SK-N-SH (cell line): ENCODE data around the gene XIRP2. TPM values are rescaled to one million over a fixed set of nuclear protein-coding genes. Genes with fewer than 3 reads are reported as not detected.

Source experiments
- CTCF ChIA-PET: fragments of 300-600, 350-600 bp; formaldehyde crosslinking; extraction: SDS; loops from one replicate; lab custom pipeline; 2021; lab: Yijun Ruan, JAX
- POLR2A ChIA-PET: fragments of 350-600 bp; sonication (Branson Sonifier 250); formaldehyde crosslinking; extraction: SDS; loops from one replicate; lab custom pipeline; 2020; ENCODE audit warnings: antibody characterized with exemption, inconsistent platforms; lab: Yijun Ruan, JAX
- DNase-seq: peaks from one replicate; pipeline ENCODE4 v3.0.0; 2012
- H2AFZ ChIP-seq: fragments of 200-600 bp; sonication (generic); 2 replicates; pipeline ENCODE4 v1.8.1; 2016; ENCODE audit warnings: antibody characterized with exemption, mild to moderate bottlenecking, low read depth
- H3F3A ChIP-seq: fragments of 200-600 bp; sonication (generic); replicated peaks from 2 replicates; pipeline ENCODE3; 2016; ENCODE audit warnings: antibody characterized with exemption, mild to moderate bottlenecking; ENCODE audit not compliant: insufficient read depth
- H3K27ac ChIP-seq, 2 experiments: fragments of 200-500 bp in 1 of 2; fragments of 200-600 bp in 1 of 2; sonication (Bioruptor generic) in 1 of 2; sonication (generic), shearing (Covaris generic) in 1 of 2; 2 replicates each; pipeline versions ENCODE4 v1.5.1 to v1.6.1; 2014 to 2016; ENCODE audit warnings: low read depth in 2 of 2, inconsistent platforms in 1 of 2, low read length in 1 of 2, mild to moderate bottlenecking in 1 of 2, mixed read lengths in 1 of 2
- H3K27me3 ChIP-seq: fragments of 200-600 bp; sonication (generic), shearing (Covaris generic); 2 replicates; pipeline ENCODE4 v1.6.1; 2016; ENCODE audit warnings: mixed run types; ENCODE audit not compliant: insufficient read depth
- H3K36me3 ChIP-seq, 2 experiments: fragments of 200-500 bp in 1 of 2; fragments of 200-600 bp in 1 of 2; sonication (Bioruptor generic) in 1 of 2; sonication (generic) in 1 of 2; replicated peaks in 1 of 2; 2 replicates each; pipeline versions ENCODE3 to v1.5.1; 2014 to 2016; ENCODE audit warnings: low read length in 1 of 2, mild to moderate bottlenecking in 1 of 2; ENCODE audit not compliant: insufficient read depth in 2 of 2, control insufficient read depth in 1 of 2
- H3K4me1 ChIP-seq, 2 experiments: fragments of 200-500 bp in 1 of 2; fragments of 200-600 bp in 1 of 2; sonication (Bioruptor generic) in 1 of 2; sonication (generic), shearing (Covaris generic) in 1 of 2; 2 replicates each; pipeline versions ENCODE4 v1.5.1 to v1.6.1; 2014 to 2016; ENCODE audit warnings: low read depth in 1 of 2, low read length in 1 of 2, mixed run types in 1 of 2; ENCODE audit not compliant: insufficient read depth in 2 of 2, control insufficient read depth in 1 of 2
- H3K4me2 ChIP-seq: fragments of 200-600 bp; sonication (generic), shearing (Covaris generic); 2 replicates; pipeline ENCODE4 v1.6.1; 2017; ENCODE audit warnings: mixed run types
- H3K4me3 ChIP-seq, 2 experiments: fragments of 200-500 bp in 1 of 2; fragments of 200-600 bp in 1 of 2; sonication (Bioruptor generic) in 1 of 2; sonication (generic), shearing (Covaris generic) in 1 of 2; 2 replicates each; pipeline versions ENCODE4 v1.5.1 to v1.8.1; 2014 to 2016; ENCODE audit warnings: low read depth in 2 of 2, inconsistent platforms in 1 of 2, low read length in 1 of 2, mild to moderate bottlenecking in 1 of 2, mixed read lengths in 1 of 2, moderate library complexity in 1 of 2
- H3K79me2 ChIP-seq: fragments of 200-600 bp; sonication (generic); 2 replicates; pipeline ENCODE4 v1.8.1; 2017; ENCODE audit warnings: mild to moderate bottlenecking; ENCODE audit not compliant: insufficient read depth
- H3K9ac ChIP-seq: fragments of 200-600 bp; sonication (generic); 2 replicates; pipeline ENCODE4 v1.6.1; 2017; ENCODE audit warnings: mixed run types
- H3K9me2 ChIP-seq: fragments of 200-600 bp; sonication (generic); 2 replicates; pipeline ENCODE4 v1.6.1; 2017; ENCODE audit warnings: mixed run types
- H3K9me3 ChIP-seq: fragments of 200-600 bp; sonication (generic); 2 replicates; pipeline ENCODE4 v1.6.1; 2017; ENCODE audit warnings: mixed run types, mild to moderate bottlenecking, moderate library complexity
- H4K20me1 ChIP-seq: fragments of 200-600 bp; sonication (generic); 2 replicates; pipeline ENCODE4 v1.6.1; 2017; ENCODE audit warnings: mild to moderate bottlenecking, mixed run types; ENCODE audit not compliant: insufficient read depth
- CHD2 ChIP-seq: fragments of 150-350 bp; IDR thresholded peaks from 2 replicates; pipeline ENCODE4 v1.6.1; 2018; ENCODE audit warnings: low read length; ENCODE audit not compliant: partially characterized antibody
- CTCF ChIP-seq: fragments of 200-600 bp; sonication (generic); IDR thresholded peaks from 2 replicates; pipeline ENCODE4 v1.6.1; 2017; ENCODE audit warnings: antibody characterized with exemption, mild to moderate bottlenecking, moderate library complexity
- ELF1 ChIP-seq: IDR thresholded peaks from 2 replicates; pipeline ENCODE4 v1.4.0; 2012
- EP300 ChIP-seq, 2 experiments: IDR thresholded peaks; 2 replicates each; pipeline versions ENCODE4 v1.4.0 to v1.6.1; 2012; ENCODE audit warnings: borderline replicate concordance in 1 of 2, low read depth in 1 of 2, low read length in 1 of 2
- GABPA ChIP-seq: IDR thresholded peaks from 2 replicates; pipeline ENCODE4 v1.4.0; 2012; ENCODE audit warnings: low read depth, mild to moderate bottlenecking
- IRF3 ChIP-seq: fragments of 150-350 bp; IDR thresholded peaks from 2 replicates; pipeline ENCODE4 v1.6.1; 2016; ENCODE audit warnings: mild to moderate bottlenecking, low read depth, low read length
- JUND ChIP-seq: IDR thresholded peaks from 2 replicates; pipeline ENCODE4 v1.4.0; 2012
- NRF1 ChIP-seq: IDR thresholded peaks from 2 replicates; pipeline ENCODE4 v1.6.1; 2012; ENCODE audit warnings: low read depth, mild to moderate bottlenecking, low read length
- PBX3 ChIP-seq: IDR thresholded peaks from 2 replicates; pipeline ENCODE4; 2012
- POLR2AphosphoS5 ChIP-seq: IDR thresholded peaks from 2 replicates; pipeline ENCODE4 v1.6.1; 2012; ENCODE audit warnings: low read depth, low read length
- RAD21 ChIP-seq: IDR thresholded peaks from 2 replicates; pipeline ENCODE4 v1.6.1; 2012; ENCODE audit warnings: mild to moderate bottlenecking, low read length
- REST ChIP-seq: IDR thresholded peaks from 2 replicates; pipeline ENCODE4 v1.6.1; 2012; ENCODE audit warnings: mild to moderate bottlenecking, low read depth, low read length, moderate library complexity
- RXRA ChIP-seq: IDR thresholded peaks from 2 replicates; pipeline ENCODE4 v1.4.0; 2012; ENCODE audit warnings: low read depth, mild to moderate bottlenecking, borderline replicate concordance
- SMC3 ChIP-seq: IDR thresholded peaks from 2 replicates; pipeline ENCODE4 v1.6.1; 2012; ENCODE audit warnings: low read depth, low read length, improper control_type of control experiment
- TAF1 ChIP-seq: IDR thresholded peaks from 2 replicates; pipeline ENCODE4 v1.6.1; 2012; ENCODE audit warnings: low read depth, mild to moderate bottlenecking, low read length, moderate library complexity, borderline replicate concordance
- YY1 ChIP-seq: IDR thresholded peaks from 2 replicates; pipeline ENCODE4 v1.4.0; 2012; ENCODE audit warnings: low read depth, mild to moderate bottlenecking
- WGBS: methylation state at CpG from one replicate; pipeline ENCODE4 v1.1.6; 2017; ENCODE audit warnings: low lambda C conversion rate; 5-methylcytosine and 5-hydroxymethylcytosine counted together
- polyA plus RNA-seq, 3 experiments: library from polyadenylated mRNA; depleted of rRNA; stranded (reverse); fragments of >200 nt; gene quantifications; 2 replicates each; pipeline ENCODE4 v1.2.3, GENCODE V29; 2012

The XIRP2 gene
- polyA plus RNA-seq, 1 of the 3 experiments (the other 2 are of a cell fraction) = 0.02 TPM

GRCh38 chr2:167292430-167293171, 404.3 kb downstream of the XIRP2 start, which contains the start of gene B3GALT1:
Gene B3GALT1, plus strand, starts transcription at chr2:167293001.
- TF ChIP-seq CHD2 = peak; percentile 82
- TF ChIP-seq RAD21 = peak; percentile 42
- 0 out of 2 replicates have a peak, but pooled peaks have one; percentile 2 for TF ChIP-seq SMC3
- peak; percentile 70; the same call in 1 of the 2 replicates for TF ChIP-seq POLR2AphosphoS5
- TF ChIP-seq NRF1 = 0 out of 2 replicates have a peak, but pooled peaks have one; percentile 5
- TF ChIP-seq TAF1 = peak; percentile 58
- TF ChIP-seq ELF1 = peak; percentile 66
- TF ChIP-seq YY1 = no peak
- TF ChIP-seq JUND = no peak
- TF ChIP-seq RXRA = no peak
- TF ChIP-seq PBX3 = peak; percentile 91
- peak in 1 of 2 experiments; percentile 22; a peak in 1 of 4 replicates for TF ChIP-seq EP300 (IDR thresholded peaks at IDR 0.05; ENCODE audit: borderline replicate concordance in 1 of 2, low read depth in 1 of 2, low read length in 1 of 2)
- TF ChIP-seq REST = no peak
- peak; percentile 56 for TF ChIP-seq CTCF
- no peak for TF ChIP-seq IRF3
- TF ChIP-seq GABPA = peak; percentile 65

More at GRCh38 chr2:167292430-167293171, 404.3 kb downstream of the XIRP2 start, which contains the start of gene B3GALT1:
- no peaks in the 10 kb centered on the region for H3K9me3 ChIP-seq
- peak within 1 kb of the TSS; percentile 46 to 88 for H3K27ac ChIP-seq
- DNase-seq = peak; percentile 96
- H3K4me3 ChIP-seq = peak within 1 kb of the TSS; percentile 71 to 88
- no peaks in the 10 kb centered on the region for H3K36me3 ChIP-seq
- H3K9ac ChIP-seq = peak within 1 kb of the TSS; percentile 77
- peaks cover 0 to 14% of the 10 kb centered on the region in 2 experiments; a peak in 2 of 4 replicates for H3K4me1 ChIP-seq
- 2% methylated on average over 37 of the region's 79 CpGs for WGBS
- peaks cover 8% of the 10 kb centered on the region; the same call in 1 of the 2 replicates for H3K27me3 ChIP-seq
- H3K4me2 ChIP-seq = peak within 1 kb of the TSS; percentile 98
- H2AFZ ChIP-seq = peak within 1 kb of the TSS; percentile 93
- no peaks in the 10 kb centered on the region for H4K20me1 ChIP-seq
- no peaks in the 10 kb centered on the region for H3K79me2 ChIP-seq
- ChIA-PET CTCF (interaction anchor here (0.6 to 3.8 kb wide), 11 partner anchors 17 to 1401 kb away, joined by 3 to 24 read pairs (median 4); no protein-coding TSS in a partner anchor), POLR2A (no interaction called here)
- 0 out of 2 replicates have a peak, but pooled peaks cover 3% of the 10 kb centered on the region for H3K9me2 ChIP-seq
- peaks cover 3% of the 10 kb centered on the region for H3F3A ChIP-seq
